Right renal pelvis (tissue), 4 donors: Measurements from ENCODE around the gene DZIP1L. TPM values are rescaled to one million over a fixed set of nuclear protein-coding genes. Genes with fewer than 3 reads are reported as not detected.
A peak's percentile ranks its signal among the peaks of the same experiment; 100 is the strongest.
"Not testable (repeated sequence)": the region's sequence is repeated elsewhere in the genome, so short reads cannot be mapped to it uniquely, and the experiment has no call there.

Experiments used
- DNase-seq, 4 donors: peaks; one replicate each; pipeline ENCODE4 v3.0.0-alpha.2; 2013; ENCODE audit warnings: low read depth in 4 of 4, low spot score in 3 of 4, missing footprints in 1 of 4
- polyA plus RNA-seq, 4 donors: library from polyadenylated mRNA; unstranded; fragments of 120-200 nt; gene quantifications; one replicate each; pipeline ENCODE4 v1.2.1, GENCODE V29; 2013; ENCODE audit not compliant: insufficient read length in 4 of 4

DZIP1L gene
- polyA plus RNA-seq, 4 donors = 13.4 to 16.8 (median 15.1) TPM

DNA sequence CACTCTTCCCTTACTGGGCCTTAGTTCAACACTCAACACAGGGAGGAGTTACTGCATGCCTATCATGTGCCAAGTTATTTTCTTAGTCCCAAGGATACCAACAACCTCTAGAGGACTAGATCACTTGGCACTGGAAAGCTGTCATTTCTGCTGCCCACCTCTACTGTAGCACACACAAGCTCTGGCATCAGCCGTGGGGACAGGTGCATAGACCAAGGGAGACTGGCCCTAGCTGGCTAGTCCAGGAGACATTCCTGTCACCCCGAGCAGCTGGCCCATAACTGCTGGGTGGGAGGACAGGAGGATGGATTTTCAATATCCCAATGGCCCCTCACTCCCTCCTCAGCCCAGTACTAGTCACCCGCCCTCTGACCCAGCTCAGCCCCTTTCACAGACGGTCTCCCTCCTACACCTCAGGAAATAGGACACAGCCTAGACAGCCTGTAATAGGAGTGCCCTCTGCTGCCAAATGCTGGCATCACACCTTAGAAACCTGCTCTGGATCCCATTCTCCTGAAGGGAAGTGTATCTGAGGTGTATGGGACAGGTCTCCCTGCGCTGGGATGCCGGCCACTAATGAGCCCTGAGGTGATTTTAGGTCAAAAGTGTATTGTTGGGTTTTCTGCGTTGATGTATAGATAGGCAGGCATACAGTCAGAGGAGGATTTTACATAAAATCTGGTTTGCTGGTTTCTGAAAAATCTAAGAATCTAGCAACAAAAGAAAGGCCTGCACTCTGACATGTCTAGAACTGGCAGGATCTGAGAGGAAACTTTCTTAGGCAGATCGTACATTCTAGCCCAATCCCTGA, 3.4 kb upstream of the DZIP1L start:
- DNase-seq = peak; percentile 44 to 56 (median 52)

GRCh38 chr3:138114431-138114918, 933 bp downstream of the DZIP1L start:
- DNase-seq = peak in 1 of 4 donors; percentile 26

- DNase-seq = peak; percentile 47 to 76 (median 70)
Measured at GRCh38 chr3:138113326-138113725, 2.1 kb downstream of the DZIP1L start.

DNA sequence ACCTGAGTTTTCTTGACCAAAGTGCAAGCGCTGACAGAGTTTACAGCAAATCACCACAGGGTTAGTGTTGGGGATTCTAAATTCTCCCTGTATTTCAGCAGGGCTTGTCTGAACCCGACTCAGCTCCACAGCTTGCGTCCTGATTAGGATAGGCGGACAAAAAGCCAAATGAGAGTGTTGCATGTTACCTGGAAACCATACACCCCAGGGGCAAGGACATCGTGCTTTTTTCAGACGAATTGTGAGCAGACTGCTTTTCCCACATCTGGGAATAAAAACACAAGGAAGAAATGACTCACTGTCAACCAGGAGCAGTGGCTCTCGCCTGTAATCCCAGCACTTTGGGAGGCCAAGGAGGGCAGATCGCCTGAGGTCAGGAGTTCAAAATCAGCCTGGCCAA, 3.0 kb downstream of the DZIP1L start:
- DNase-seq = no peak

- no peak for DNase-seq
Measured at GRCh38 chr3:138105598-138105997, 9.8 kb downstream of the DZIP1L start.

- no peak for DNase-seq
Measured at GRCh38 chr3:138103466-138103865, 11.9 kb downstream of the DZIP1L start.

- not testable (repeated sequence) for DNase-seq
Measured at GRCh38 chr3:138101351-138101940, 14.0 kb downstream of the DZIP1L start.

DNA sequence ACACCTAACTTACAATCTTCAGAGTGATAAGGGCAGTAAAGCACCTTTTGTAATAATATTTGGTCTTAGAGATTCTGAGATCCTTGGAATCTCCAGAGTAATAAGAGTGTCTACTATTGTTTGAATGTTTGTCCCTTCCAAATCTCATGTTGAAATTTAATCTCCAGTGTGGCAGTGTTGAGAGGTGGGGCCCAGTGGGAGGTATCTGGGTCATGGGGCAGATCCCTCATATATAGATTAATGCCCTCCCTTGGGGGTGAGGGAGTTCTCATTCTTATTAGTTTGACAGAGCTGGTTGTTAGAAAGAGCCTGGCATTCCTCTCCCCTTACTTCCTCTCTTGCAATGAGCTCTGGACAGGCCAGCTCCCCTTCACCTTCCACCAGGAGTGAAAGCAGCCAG, 16.0 kb downstream of the DZIP1L start:
- no peak for DNase-seq

GRCh38 chr3:138097192-138098172, 17.9 kb downstream of the DZIP1L start:
- DNase-seq = no peak

DNA sequence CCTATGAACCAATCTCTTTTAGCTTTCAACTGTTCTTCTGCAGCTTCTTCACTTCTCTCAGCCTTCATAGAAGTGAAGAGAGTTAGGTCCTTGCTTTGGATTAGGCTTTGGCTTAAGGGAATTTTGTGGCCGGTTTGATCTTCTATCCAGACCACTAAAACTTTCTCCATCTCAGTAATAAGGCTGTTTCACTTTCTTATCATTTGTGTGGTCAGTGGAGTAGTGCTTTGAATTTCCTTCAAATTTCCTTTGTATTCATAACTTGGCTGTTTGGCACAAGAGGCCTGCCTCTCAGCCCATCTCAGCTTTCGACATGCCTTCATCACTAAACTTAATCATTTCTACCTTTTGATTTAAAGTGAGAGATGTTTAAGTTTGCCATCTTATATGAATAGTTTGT, 21.7 kb downstream of the DZIP1L start:
- no peak for DNase-seq

DNA sequence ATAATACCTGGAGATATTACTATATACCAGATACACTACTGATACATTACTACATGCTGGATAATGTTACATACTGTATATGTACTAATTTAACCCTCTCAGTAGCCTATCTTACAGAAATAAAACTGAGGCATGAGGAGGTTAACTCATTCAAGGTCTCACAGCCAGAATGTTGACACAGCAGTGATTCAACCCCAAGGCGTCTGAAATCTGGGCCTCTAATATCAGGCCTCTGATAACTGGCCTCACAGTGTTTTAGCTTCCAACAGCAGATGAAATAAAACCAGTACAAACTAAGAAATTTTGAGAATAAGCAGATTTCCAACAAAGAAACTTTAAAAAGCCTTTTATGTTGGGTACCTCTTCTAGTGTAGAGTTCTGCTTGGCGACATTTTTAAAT, 23.4 kb downstream of the DZIP1L start:
- no peak for DNase-seq

- no peak for DNase-seq
Measured at GRCh38 chr3:138089091-138089490, 26.3 kb downstream of the DZIP1L start.

GRCh38 chr3:138085745-138086144, 29.7 kb downstream of the DZIP1L start:
- not testable (repeated sequence) for DNase-seq

DNA sequence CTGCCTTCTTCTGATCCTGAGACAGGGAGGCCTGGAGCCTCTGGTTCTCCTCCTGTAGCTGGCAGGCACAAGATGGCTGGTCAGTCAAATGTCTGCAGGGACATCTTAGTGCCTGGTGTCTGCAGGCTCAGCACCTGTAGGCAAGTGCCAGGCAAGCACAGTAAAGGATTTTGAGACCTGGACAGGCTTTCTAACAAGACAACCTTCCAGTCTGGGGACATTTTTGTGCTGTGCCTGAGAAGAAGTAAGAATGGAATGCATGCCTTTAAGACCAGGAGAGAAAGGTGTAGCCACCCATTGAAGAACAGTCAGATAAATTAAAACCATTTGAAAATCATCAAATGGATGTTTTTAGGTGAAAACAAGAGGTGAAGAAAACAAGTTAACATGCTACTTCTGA, 31.2 kb downstream of the DZIP1L start:
- DNase-seq = no peak

- DNase-seq = no peak
Measured at GRCh38 chr3:138082992-138083386, 32.4 kb downstream of the DZIP1L start.

GRCh38 chr3:138082085-138082991, 33.1 kb downstream of the DZIP1L start:
- no peak for DNase-seq

GRCh38 chr3:138081371-138082084, 33.9 kb downstream of the DZIP1L start:
- DNase-seq = no peak

DNA sequence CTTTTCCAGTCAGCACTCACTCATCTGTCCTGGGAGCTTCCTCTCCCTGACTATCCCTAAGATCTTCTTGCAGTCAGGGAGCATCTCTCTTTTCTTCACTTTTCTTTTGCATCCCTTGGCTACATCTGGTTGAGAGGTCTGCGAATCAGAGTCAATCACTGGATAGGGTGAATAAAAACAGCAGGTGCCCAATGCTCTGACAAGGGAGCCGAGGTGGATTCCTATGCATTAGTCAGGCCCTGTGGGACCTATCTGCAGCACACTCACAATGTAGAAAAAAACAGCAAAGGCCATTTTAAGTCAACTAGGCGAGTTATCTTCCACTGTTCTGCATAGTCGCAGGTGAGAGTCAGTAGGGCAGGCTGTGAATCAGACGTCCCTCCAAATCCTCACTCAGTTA, 35.5 kb downstream of the DZIP1L start:
- DNase-seq = no peak

GRCh38 chr3:138078901-138079344, 36.5 kb downstream of the DZIP1L start:
- DNase-seq = no peak
